HepG2 (cell line): Measurements from ENCODE around the gene HOXA5. TPM values are rescaled to one million over a fixed set of nuclear protein-coding genes. Genes with fewer than 3 reads are reported as not detected.

Experiments used
- AHR ChIP-seq: IDR thresholded peaks from 2 replicates; pipeline ENCODE4 v1.6.1; 2018; ENCODE audit warnings: missing genetic modification reagents, missing compliant biosample characterization
- CC2D1A ChIP-seq: sonication (generic); formaldehyde crosslinking; IDR thresholded peaks from 2 replicates; pipeline ENCODE4 v1.8.1; 2023; ENCODE audit warnings: mild to moderate bottlenecking, missing genetic modification reagents
- FOXK1 ChIP-seq: sonication (generic); formaldehyde crosslinking; IDR thresholded peaks from 2 replicates; pipeline ENCODE4 v1.4.0; 2020; ENCODE audit warnings: low read depth, missing genetic modification reagents, borderline replicate concordance
- GFI1 ChIP-seq: sonication (generic); formaldehyde crosslinking; IDR thresholded peaks from 2 replicates; pipeline ENCODE4 v1.5.0; 2020; ENCODE audit warnings: missing genetic modification reagents, mild to moderate bottlenecking, borderline replicate concordance
- GRHL1 ChIP-seq: sonication (generic); formaldehyde crosslinking; conservative IDR thresholded peaks from 2 replicates; pipeline ENCODE4 v1.8.0; 2022; ENCODE audit warnings: missing genetic modification reagents
- HNRNPL ChIP-seq: fragments of 200-400 bp; formaldehyde crosslinking; IDR thresholded peaks from 2 replicates; pipeline ENCODE4 v1.6.1; 2017; ENCODE audit warnings: mild to moderate bottlenecking, low read depth, low read length
- IRF2 ChIP-seq: IDR thresholded peaks from 2 replicates; pipeline ENCODE4 v1.6.1; 2018; ENCODE audit warnings: missing genetic modification reagents, missing compliant biosample characterization
- KLF12 ChIP-seq: sonication (generic); formaldehyde crosslinking; IDR thresholded peaks from 2 replicates; pipeline ENCODE4 v1.4.0; 2020; ENCODE audit warnings: missing genetic modification reagents, borderline replicate concordance
- KMT2A ChIP-seq: sonication (generic); formaldehyde crosslinking; IDR thresholded peaks from 2 replicates; pipeline ENCODE4 v1.4.0; 2020; ENCODE audit warnings: missing genetic modification reagents
- LCORL ChIP-seq, 2 experiments: fragments of 450-650 bp in 1 of 2; sonication (generic) in 1 of 2; formaldehyde crosslinking in 1 of 2; IDR thresholded peaks; 2 replicates each; pipeline versions ENCODE4 v1.5.0 to v1.6.1; 2017 to 2020; ENCODE audit warnings: antibody characterized with exemption in 1 of 2, missing genetic modification reagents in 1 of 2
- MED1 ChIP-seq: sonication (generic); formaldehyde crosslinking; IDR thresholded peaks from 2 replicates; pipeline ENCODE4 v1.4.0; 2020; ENCODE audit warnings: missing genetic modification reagents
- NCOA2 ChIP-seq: sonication (generic); formaldehyde crosslinking; IDR thresholded peaks from 2 replicates; pipeline ENCODE4 v1.8.0; 2022; ENCODE audit warnings: inconsistent platforms
- RARA ChIP-seq: IDR thresholded peaks from 2 replicates; pipeline ENCODE4 v1.6.1; 2016; ENCODE audit warnings: missing genetic modification reagents, missing compliant biosample characterization
- SIX4 ChIP-seq: sonication (generic); formaldehyde crosslinking; IDR thresholded peaks from 2 replicates; pipeline ENCODE4 v1.4.0; 2020; ENCODE audit warnings: missing genetic modification reagents
- SMAD3 ChIP-seq: sonication (generic); formaldehyde crosslinking; IDR thresholded peaks from 2 replicates; pipeline ENCODE4 v1.4.0; 2020; ENCODE audit warnings: missing genetic modification reagents
- SNAI1 ChIP-seq: sonication (generic); formaldehyde crosslinking; IDR thresholded peaks from 2 replicates; pipeline ENCODE4 v1.5.0; 2020; ENCODE audit warnings: mild to moderate bottlenecking, missing genetic modification reagents, borderline replicate concordance
- TBX2 ChIP-seq: sonication (generic); formaldehyde crosslinking; IDR thresholded peaks from 2 replicates; pipeline ENCODE4 v1.5.0; 2020; ENCODE audit warnings: missing genetic modification reagents, mild to moderate bottlenecking, borderline replicate concordance
- ZNF10 ChIP-seq: sonication (generic); formaldehyde crosslinking; IDR thresholded peaks from 2 replicates; pipeline ENCODE4 v1.4.0; 2020; ENCODE audit warnings: mild to moderate bottlenecking, low read depth, missing genetic modification reagents, borderline replicate concordance
- ZNF720 ChIP-seq: sonication (generic); formaldehyde crosslinking; IDR thresholded peaks from 2 replicates; pipeline ENCODE4 v1.4.0; 2020; ENCODE audit warnings: missing genetic modification reagents
- ZNF782 ChIP-seq: sonication (generic); formaldehyde crosslinking; IDR thresholded peaks from 2 replicates; pipeline ENCODE4 v1.4.0; 2020; ENCODE audit warnings: missing genetic modification reagents, mild to moderate bottlenecking, borderline replicate concordance
- polyA plus RNA-seq, 8 experiments: library from polyadenylated mRNA; depleted of rRNA in 3 of 8; stranded (reverse) in 7 of 8; unstranded in 1 of 8; fragments of >200 nt; fragmentation: Illumina TruSeq in 4 of 8; extraction: Trizol in 4 of 8; gene quantifications; 2 replicates each; pipeline versions ENCODE4 v1.2.1 to v1.2.3, GENCODE V29; 2011 to 2016; ENCODE audit warnings: low read depth in 4 of 8, missing spikeins in 1 of 8, mixed read lengths in 1 of 8; ENCODE audit not compliant: insufficient read depth in 1 of 8
- total RNA-seq, 5 experiments: library from RNA; depleted of rRNA; stranded (reverse); fragments of >200 nt; fragmentation: Illumina TruSeq; extraction: Trizol; gene quantifications; 2 replicates each; pipeline ENCODE4 v1.2.3, GENCODE V29; 2016; ENCODE audit warnings: low read depth in 1 of 5
- TF ChIP-seq, protein P1 (sequence below): sonication (generic); formaldehyde crosslinking; IDR thresholded peaks from 2 replicates; pipeline ENCODE4 v1.5.1; 2020; ENCODE audit warnings: mild to moderate bottlenecking, missing genetic modification reagents, moderate library complexity
- TF ChIP-seq, protein P2 (sequence below): sonication (generic); formaldehyde crosslinking; IDR thresholded peaks from 2 replicates; pipeline ENCODE4 v1.4.0; 2020; ENCODE audit warnings: missing genetic modification reagents, borderline replicate concordance

HOXA5 gene
- total and polyA plus RNA-seq, 2 of the 13 experiments (the other 11 are each of a cell fraction or from before 2014, with no cell fraction given): 3.2 to 3.6 TPM

GRCh38 chr7:27143023-27143949, at the start of gene HOXA5 (continued):
- TF ChIP-seq ZNF720 (CRISPR knock-in tag) (no peak), KLF12 (CRISPR knock-in tag) (no peak; the same call in 1 of the 2 replicates), TBX2 (CRISPR knock-in tag) (no peak), MED1 (CRISPR knock-in tag) (no peak), GRHL1 (CRISPR knock-in tag) (no peak), SNAI1 (CRISPR knock-in tag) (no peak), ZNF10 (CRISPR knock-in tag) (no peak), RARA (CRISPR knock-in tag) (peak; percentile 54; the same call in 1 of the 2 replicates), ZNF782 (CRISPR knock-in tag) (no peak), LCORL (IDR thresholded peaks at IDR 0.05) (no peak), LCORL (CRISPR knock-in tag; IDR thresholded peaks at IDR 0.05) (no peak), AHR (no peak), SIX4 (CRISPR knock-in tag) (no peak), KMT2A (CRISPR knock-in tag) (peak; percentile 37; the same call in 1 of the 2 replicates), IRF2 (CRISPR knock-in tag) (peak; percentile 40; the same call in 1 of the 2 replicates), GFI1 (CRISPR knock-in tag) (0 out of 2 replicates have a peak, but pooled peaks have one; percentile 25), FOXK1 (no peak), CC2D1A (CRISPR knock-in tag) (no peak), HNRNPL (no peak), SMAD3 (CRISPR knock-in tag) (no peak), NCOA2 (no peak)
- TF ChIP-seq, protein P1, sequence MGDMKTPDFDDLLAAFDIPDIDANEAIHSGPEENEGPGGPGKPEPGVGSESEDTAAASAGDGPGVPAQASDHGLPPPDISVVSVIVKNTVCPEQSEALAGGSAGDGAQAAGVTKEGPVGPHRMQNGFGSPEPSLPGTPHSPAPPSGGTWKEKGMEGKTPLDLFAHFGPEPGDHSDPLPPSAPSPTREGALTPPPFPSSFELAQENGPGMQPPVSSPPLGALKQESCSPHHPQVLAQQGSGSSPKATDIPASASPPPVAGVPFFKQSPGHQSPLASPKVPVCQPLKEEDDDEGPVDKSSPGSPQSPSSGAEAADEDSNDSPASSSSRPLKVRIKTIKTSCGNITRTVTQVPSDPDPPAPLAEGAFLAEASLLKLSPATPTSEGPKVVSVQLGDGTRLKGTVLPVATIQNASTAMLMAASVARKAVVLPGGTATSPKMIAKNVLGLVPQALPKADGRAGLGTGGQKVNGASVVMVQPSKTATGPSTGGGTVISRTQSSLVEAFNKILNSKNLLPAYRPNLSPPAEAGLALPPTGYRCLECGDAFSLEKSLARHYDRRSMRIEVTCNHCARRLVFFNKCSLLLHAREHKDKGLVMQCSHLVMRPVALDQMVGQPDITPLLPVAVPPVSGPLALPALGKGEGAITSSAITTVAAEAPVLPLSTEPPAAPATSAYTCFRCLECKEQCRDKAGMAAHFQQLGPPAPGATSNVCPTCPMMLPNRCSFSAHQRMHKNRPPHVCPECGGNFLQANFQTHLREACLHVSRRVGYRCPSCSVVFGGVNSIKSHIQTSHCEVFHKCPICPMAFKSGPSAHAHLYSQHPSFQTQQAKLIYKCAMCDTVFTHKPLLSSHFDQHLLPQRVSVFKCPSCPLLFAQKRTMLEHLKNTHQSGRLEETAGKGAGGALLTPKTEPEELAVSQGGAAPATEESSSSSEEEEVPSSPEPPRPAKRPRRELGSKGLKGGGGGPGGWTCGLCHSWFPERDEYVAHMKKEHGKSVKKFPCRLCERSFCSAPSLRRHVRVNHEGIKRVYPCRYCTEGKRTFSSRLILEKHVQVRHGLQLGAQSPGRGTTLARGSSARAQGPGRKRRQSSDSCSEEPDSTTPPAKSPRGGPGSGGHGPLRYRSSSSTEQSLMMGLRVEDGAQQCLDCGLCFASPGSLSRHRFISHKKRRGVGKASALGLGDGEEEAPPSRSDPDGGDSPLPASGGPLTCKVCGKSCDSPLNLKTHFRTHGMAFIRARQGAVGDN (CRISPR knock-in tag): peak; percentile 64
- TF ChIP-seq, protein P2, sequence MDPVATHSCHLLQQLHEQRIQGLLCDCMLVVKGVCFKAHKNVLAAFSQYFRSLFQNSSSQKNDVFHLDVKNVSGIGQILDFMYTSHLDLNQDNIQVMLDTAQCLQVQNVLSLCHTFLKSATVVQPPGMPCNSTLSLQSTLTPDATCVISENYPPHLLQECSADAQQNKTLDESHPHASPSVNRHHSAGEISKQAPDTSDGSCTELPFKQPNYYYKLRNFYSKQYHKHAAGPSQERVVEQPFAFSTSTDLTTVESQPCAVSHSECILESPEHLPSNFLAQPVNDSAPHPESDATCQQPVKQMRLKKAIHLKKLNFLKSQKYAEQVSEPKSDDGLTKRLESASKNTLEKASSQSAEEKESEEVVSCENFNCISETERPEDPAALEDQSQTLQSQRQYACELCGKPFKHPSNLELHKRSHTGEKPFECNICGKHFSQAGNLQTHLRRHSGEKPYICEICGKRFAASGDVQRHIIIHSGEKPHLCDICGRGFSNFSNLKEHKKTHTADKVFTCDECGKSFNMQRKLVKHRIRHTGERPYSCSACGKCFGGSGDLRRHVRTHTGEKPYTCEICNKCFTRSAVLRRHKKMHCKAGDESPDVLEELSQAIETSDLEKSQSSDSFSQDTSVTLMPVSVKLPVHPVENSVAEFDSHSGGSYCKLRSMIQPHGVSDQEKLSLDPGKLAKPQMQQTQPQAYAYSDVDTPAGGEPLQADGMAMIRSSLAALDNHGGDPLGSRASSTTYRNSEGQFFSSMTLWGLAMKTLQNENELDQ (CRISPR knock-in tag): no peak
